Common myeloid progenitor, CD34-positive (primary cell): ENCODE results near the gene LYZL2.

Experiments used
- CTCF ChIA-PET: fragments of 350-600 bp; sonication (Branson Sonifier 250); formaldehyde crosslinking; loops from one replicate; lab custom pipeline; 2021; ENCODE audit warnings: antibody characterized with exemption; lab: Charles Lee
- POLR2A ChIA-PET: fragments of 350-600 bp; sonication (Branson Sonifier 250); formaldehyde crosslinking; loops from one replicate; lab custom pipeline; 2021; ENCODE audit warnings: antibody characterized with exemption; lab: Charles Lee
- DNase-seq, 3 donors: peaks; one replicate each; pipeline versions ENCODE4 v3.0.0 to v3.0.0-alpha.2; 2013
- H3K27ac ChIP-seq, 2 experiments: 1 replicate in 1 of 2; 2 replicates in 1 of 2; pipeline ENCODE4 v1.7.0; 2013; ENCODE audit warnings: inconsistent platforms in 2 of 2, low read length in 2 of 2, mild to moderate bottlenecking in 2 of 2, low read depth in 1 of 2, moderate library complexity in 1 of 2; ENCODE audit not compliant: severe bottlenecking in 2 of 2, insufficient read depth in 1 of 2, poor library complexity in 1 of 2
- H3K27me3 ChIP-seq, 5 experiments: replicated peaks in 2 of 5; 1 replicate in 3 of 5; 2 replicates in 2 of 5; pipeline versions ENCODE4 v1.6.1 to v1.7.0; 2013; ENCODE audit warnings: low read length in 4 of 5, mild to moderate bottlenecking in 2 of 5, moderate library complexity in 2 of 5, inconsistent platforms in 1 of 5; ENCODE audit not compliant: insufficient read depth in 5 of 5, control insufficient read depth in 4 of 5
- H3K36me3 ChIP-seq, 4 experiments: 1 replicate in 2 of 4; 2 replicates in 2 of 4; pipeline versions ENCODE4 v1.6.1 to v1.7.0; 2013; ENCODE audit warnings: low read length in 3 of 4, control low read depth in 1 of 4, mild to moderate bottlenecking in 1 of 4; ENCODE audit not compliant: control insufficient read depth in 4 of 4, insufficient read depth in 4 of 4
- H3K4me1 ChIP-seq, 4 experiments: 1 replicate in 3 of 4; 2 replicates in 1 of 4; pipeline versions ENCODE4 v1.6.1 to v1.7.1; 2013; ENCODE audit warnings: low read length in 3 of 4, mild to moderate bottlenecking in 3 of 4, control low read depth in 1 of 4, inconsistent platforms in 1 of 4, moderate library complexity in 1 of 4; ENCODE audit not compliant: control insufficient read depth in 4 of 4, insufficient read depth in 4 of 4; ENCODE audit errors: control extremely low read depth in 1 of 4
- H3K4me3 ChIP-seq, 7 experiments: 1 replicate in 4 of 7; 2 replicates in 3 of 7; pipeline versions ENCODE4 v1.5.1 to v1.7.0; 2013; ENCODE audit warnings: mild to moderate bottlenecking in 7 of 7, low read length in 6 of 7, moderate library complexity in 6 of 7, inconsistent platforms in 2 of 7, low read depth in 2 of 7, control low read depth in 1 of 7; ENCODE audit not compliant: insufficient read depth in 4 of 7, control insufficient read depth in 1 of 7; ENCODE audit errors: extremely low read depth in 1 of 7
- H3K9me3 ChIP-seq, 5 experiments: 1 replicate in 4 of 5; 2 replicates in 1 of 5; pipeline versions ENCODE4 v1.6.1 to v1.7.1; 2013; ENCODE audit warnings: low read length in 4 of 5, mild to moderate bottlenecking in 2 of 5, inconsistent platforms in 1 of 5, low read depth in 1 of 5, moderate library complexity in 1 of 5; ENCODE audit not compliant: control insufficient read depth in 4 of 5, insufficient read depth in 2 of 5; ENCODE audit errors: control extremely low read depth in 1 of 5
- WGBS: methylation state at CpG from one replicate; pipeline ENCODE4 v1.1.5; 2013; ENCODE audit not compliant: insufficient coverage; 5-methylcytosine and 5-hydroxymethylcytosine counted together

The LYZL2 gene

DNA sequence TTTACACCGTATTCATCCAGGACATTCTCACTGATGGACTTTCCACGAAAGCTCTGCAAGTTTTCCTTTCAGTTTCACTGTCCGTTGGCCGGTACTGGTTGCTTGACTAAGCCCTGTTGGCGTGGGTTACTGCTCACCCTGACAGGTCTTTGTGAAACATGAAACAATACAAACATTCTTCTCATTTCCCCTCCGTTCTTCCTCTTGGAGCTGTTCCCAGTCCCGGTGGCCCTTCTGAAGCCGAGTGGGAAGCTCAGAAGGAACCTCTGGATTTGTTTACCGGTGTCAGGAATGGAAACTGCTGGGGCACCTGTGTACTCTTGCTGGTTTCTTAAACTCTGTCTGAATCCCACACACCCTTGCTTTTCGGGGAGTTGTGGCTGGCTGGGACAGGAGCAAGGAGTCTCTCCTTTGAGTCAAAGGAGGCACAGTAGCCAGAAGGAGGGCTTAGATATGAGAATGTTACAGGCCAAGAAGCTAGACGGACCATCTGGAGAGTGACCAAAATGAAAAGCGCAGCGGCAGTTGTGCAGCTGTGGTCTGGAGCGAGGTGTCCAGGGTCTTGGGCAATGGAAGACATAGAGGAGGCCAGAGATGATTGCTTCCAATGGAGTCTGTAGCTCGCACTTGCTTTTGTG lies 45.7 kb downstream of the LYZL2 start:
- DNase-seq = peak; percentile 31 to 60 (median 58)
- POLR2A ChIA-PET = no interaction called here
- no peaks in the 10 kb centered on the region for H3K36me3 ChIP-seq
- H3K4me3 ChIP-seq = peak overlapping the region in 6 of 7 experiments; percentile 46 to 82 (median 56)
- no peaks in the 10 kb centered on the region for H3K9me3 ChIP-seq
- peaks cover 9 to 37% (median 23%) of the 10 kb centered on the region in 4 experiments for H3K4me1 ChIP-seq
- H3K27me3 ChIP-seq = no peaks in the 10 kb centered on the region
- WGBS = 34% methylated on average over 14 of the region's 15 CpGs
- CTCF ChIA-PET = interaction anchor here (0.9 to 4.4 kb wide), 13 partner anchors 9 to 224 kb away, joined by 3 to 17 read pairs (median 6); no protein-coding TSS in a partner anchor
- peak overlapping the region; percentile 46 to 81 for H3K27ac ChIP-seq

DNA sequence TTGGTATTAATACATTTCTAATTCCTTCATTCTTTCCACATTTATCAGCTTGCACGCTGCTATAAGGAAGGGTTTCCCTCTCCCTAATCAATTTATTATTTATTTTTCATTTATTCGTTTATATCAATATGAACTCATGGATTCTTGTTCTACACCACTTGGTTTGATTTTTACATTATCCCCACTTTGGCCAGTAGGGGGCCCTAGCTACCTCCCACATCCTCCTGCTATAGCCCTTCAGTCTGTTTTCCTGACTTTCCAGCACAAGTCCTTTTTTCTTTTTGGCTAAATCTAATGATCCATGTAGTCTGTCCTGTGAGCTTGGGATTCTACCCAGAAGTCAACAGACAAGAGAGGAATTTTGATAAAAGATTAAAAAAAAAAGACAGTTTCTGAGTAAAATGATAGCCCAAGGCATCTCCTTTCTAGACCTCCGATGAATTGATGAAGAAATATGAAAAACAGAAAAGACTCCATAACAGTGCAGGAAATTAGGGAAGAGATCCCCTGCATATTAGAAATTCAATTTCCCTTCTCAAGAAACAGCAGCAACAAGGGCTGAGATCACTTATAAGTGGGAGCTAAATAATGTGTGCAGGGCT lies 47.7 kb downstream of the LYZL2 start:
- peak; percentile 41 to 57 (median 46) for DNase-seq
- WGBS = 100% methylated on average over 1 of the region's 3 CpGs
- POLR2A ChIA-PET = interaction anchor here (0.5 to 0.6 kb wide), 2 partner anchors 53 to 659 kb away, joined by 3 read pairs; no protein-coding TSS in a partner anchor

GRCh38 chr10:30580676-30581075 lies 48.9 kb downstream of the LYZL2 start:
- Histone ChIP-seq H3K27ac (no peak overlapping the region), H3K9me3 (no peaks in the 10 kb centered on the region), H3K36me3 (no peaks in the 10 kb centered on the region), H3K4me1 (peaks cover 3 to 18% (median 9%) of the 10 kb centered on the region in 4 experiments), H3K27me3 (no peaks in the 10 kb centered on the region), H3K4me3 (no peak overlapping the region)
- WGBS = 96% methylated on average over 5 of the region's 5 CpGs
- ChIA-PET CTCF (interaction anchor here (0.6 to 3.2 kb wide), 15 partner anchors 9 to 191 kb away, joined by 3 to 28 read pairs (median 4); no protein-coding TSS in a partner anchor), POLR2A (no interaction called here)
- no peak for DNase-seq

More for the DNA sequence above, 47.7 kb downstream of the LYZL2 start:
- H3K9me3 ChIP-seq = no peaks in the 10 kb centered on the region
- H3K4me3 ChIP-seq = no peak overlapping the region
- no peak overlapping the region for H3K27ac ChIP-seq
- peaks cover 4 to 25% (median 12%) of the 10 kb centered on the region in 4 experiments for H3K4me1 ChIP-seq
- CTCF ChIA-PET = interaction anchor here (0.8 to 4.4 kb wide), 27 partner anchors 8 to 222 kb away, joined by 3 to 28 read pairs (median 5); no protein-coding TSS in a partner anchor
- H3K27me3 ChIP-seq = no peaks in the 10 kb centered on the region
- no peaks in the 10 kb centered on the region for H3K36me3 ChIP-seq

- no peaks in the 10 kb centered on the region for H3K9me3 ChIP-seq
- no peaks in the 10 kb centered on the region for H3K27me3 ChIP-seq
- no peaks in the 10 kb centered on the region for H3K36me3 ChIP-seq
- H3K27ac ChIP-seq = no peak overlapping the region
- peaks cover 3 to 23% (median 12%) of the 10 kb centered on the region in 4 experiments for H3K4me1 ChIP-seq
- POLR2A ChIA-PET = interaction anchor here (0.5 kb wide), 1 partner anchor 128 kb away, joined by 5 read pairs; no protein-coding TSS in a partner anchor
- no peak for DNase-seq
- CTCF ChIA-PET = interaction anchor here (1.1 to 3.2 kb wide), 9 partner anchors 9 to 188 kb away, joined by 3 to 28 read pairs (median 5); no protein-coding TSS in a partner anchor
- H3K4me3 ChIP-seq = no peak overlapping the region
- 98% methylated on average over 6 of the region's 7 CpGs for WGBS
These were observed 49.3 kb downstream of the LYZL2 start for GRCh38 chr10:30580241-30580640.

DNA sequence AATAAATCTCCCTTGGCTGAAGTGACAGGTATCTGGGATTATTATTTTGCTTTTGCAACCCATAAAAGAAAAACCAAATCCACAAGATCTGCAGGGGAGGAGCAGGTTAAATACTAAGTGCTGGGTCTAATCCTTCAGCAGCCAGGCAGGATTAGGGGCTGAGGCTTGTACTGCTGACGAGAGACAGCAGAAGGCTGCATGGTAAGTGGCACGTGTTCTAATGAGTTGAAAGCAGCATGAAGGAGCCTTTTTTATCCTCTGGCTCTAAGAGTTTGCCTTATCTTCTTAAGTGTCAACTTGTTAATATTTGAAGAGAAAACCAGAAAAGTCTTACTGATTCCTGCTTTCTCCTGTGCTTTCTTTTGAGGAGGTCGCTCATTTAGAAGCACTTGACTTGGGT lies 50.0 kb downstream of the LYZL2 start:
- no peak overlapping the region for H3K27ac ChIP-seq
- H3K9me3 ChIP-seq = no peaks in the 10 kb centered on the region
- POLR2A ChIA-PET = interaction anchor here (0.5 kb wide), 1 partner anchor 127 kb away, joined by 5 read pairs; no protein-coding TSS in a partner anchor
- no peak for DNase-seq
- no peak overlapping the region for H3K4me3 ChIP-seq
- CTCF ChIA-PET = interaction anchor here (1.2 to 3.2 kb wide), 3 partner anchors 11 to 187 kb away, joined by 3 to 28 read pairs (median 6); no protein-coding TSS in a partner anchor
- H3K36me3 ChIP-seq = no peaks in the 10 kb centered on the region
- 97% methylated on average over 3 of the region's 3 CpGs for WGBS
- H3K4me1 ChIP-seq = peaks cover 8 to 30% (median 18%) of the 10 kb centered on the region in 4 experiments
- H3K27me3 ChIP-seq = no peaks in the 10 kb centered on the region

GRCh38 chr10:30577048-30577447 lies 52.5 kb downstream of the LYZL2 start:
- DNase-seq = no peak
- Histone ChIP-seq H3K4me1 (peaks cover 9 to 18% (median 12%) of the 10 kb centered on the region in 4 experiments), H3K9me3 (no peaks in the 10 kb centered on the region), H3K36me3 (no peaks in the 10 kb centered on the region), H3K4me3 (no peak overlapping the region), H3K27me3 (no peaks in the 10 kb centered on the region), H3K27ac (no peak overlapping the region)
- POLR2A ChIA-PET = no interaction called here
- CTCF ChIA-PET = interaction anchor here (1.0 kb wide), 1 partner anchor 185 kb away, joined by 4 read pairs; no protein-coding TSS in a partner anchor
